ENCODE data around the gene RFX8. TPM values are rescaled to one million over a fixed set of nuclear protein-coding genes. Genes with fewer than 3 reads are reported as not detected.

The RFX8 gene
- total RNA-seq, 1 donor from 2014 or later = not detected

- Mint-ChIP-seq H3K4me1 (ENCODE audit: low read depth) (no peaks in the 10 kb centered on the region), H3K36me3 (ENCODE audit: insufficient read depth) (no peaks in the 10 kb centered on the region), H3K27ac (no peak overlapping the region), H3K9me3 (ENCODE audit: low read depth) (peaks cover 5% of the 10 kb centered on the region), H3K27me3 (peaks cover 25% of the 10 kb centered on the region), H3K4me3 (ENCODE audit: low read depth) (no peak overlapping the region)
- TF ChIP-seq, protein P1, sequence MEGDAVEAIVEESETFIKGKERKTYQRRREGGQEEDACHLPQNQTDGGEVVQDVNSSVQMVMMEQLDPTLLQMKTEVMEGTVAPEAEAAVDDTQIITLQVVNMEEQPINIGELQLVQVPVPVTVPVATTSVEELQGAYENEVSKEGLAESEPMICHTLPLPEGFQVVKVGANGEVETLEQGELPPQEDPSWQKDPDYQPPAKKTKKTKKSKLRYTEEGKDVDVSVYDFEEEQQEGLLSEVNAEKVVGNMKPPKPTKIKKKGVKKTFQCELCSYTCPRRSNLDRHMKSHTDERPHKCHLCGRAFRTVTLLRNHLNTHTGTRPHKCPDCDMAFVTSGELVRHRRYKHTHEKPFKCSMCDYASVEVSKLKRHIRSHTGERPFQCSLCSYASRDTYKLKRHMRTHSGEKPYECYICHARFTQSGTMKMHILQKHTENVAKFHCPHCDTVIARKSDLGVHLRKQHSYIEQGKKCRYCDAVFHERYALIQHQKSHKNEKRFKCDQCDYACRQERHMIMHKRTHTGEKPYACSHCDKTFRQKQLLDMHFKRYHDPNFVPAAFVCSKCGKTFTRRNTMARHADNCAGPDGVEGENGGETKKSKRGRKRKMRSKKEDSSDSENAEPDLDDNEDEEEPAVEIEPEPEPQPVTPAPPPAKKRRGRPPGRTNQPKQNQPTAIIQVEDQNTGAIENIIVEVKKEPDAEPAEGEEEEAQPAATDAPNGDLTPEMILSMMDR (IDR thresholded peaks at IDR 0.05; ENCODE audit: unreplicated experiment) = no peak
- DNase-seq (ENCODE audit: low spot score, unreplicated experiment) = no peak
Observed at GRCh38 chr2:101372792-101373191, 102.1 kb downstream of the RFX8 start.

GRCh38 chr2:101371636-101372035 lies 103.3 kb downstream of the RFX8 start:
- Mint-ChIP-seq H3K9me3 (ENCODE audit: low read depth) (peaks cover 5% of the 10 kb centered on the region), H3K27me3 (peaks cover 22% of the 10 kb centered on the region), H3K4me1 (ENCODE audit: low read depth) (no peaks in the 10 kb centered on the region), H3K4me3 (ENCODE audit: low read depth) (no peak overlapping the region), H3K27ac (no peak overlapping the region), H3K36me3 (ENCODE audit: insufficient read depth) (no peaks in the 10 kb centered on the region)
- no peak for DNase-seq (ENCODE audit: low spot score, unreplicated experiment)
- TF ChIP-seq, protein P1 (IDR thresholded peaks at IDR 0.05; ENCODE audit: unreplicated experiment) = no peak

DNA sequence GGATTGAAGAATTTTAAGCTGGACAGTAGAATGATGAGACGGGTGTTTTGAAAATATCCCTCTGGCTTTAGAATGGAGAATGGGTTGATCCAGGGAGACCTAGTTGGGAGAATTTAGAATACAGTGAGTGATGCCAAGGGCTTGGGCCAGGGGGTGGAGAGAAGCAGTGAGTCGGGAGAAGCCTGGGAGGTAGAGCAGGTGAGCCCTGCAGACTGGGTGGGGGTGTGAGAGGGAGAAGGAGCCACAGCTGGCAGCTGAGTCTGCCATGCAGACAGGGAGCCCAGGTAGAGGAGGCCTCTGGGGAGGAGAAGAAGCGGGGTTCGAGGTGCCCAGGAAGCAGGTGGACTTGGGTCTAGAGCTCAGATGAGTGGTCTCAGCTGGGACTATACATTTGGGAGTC lies 105.8 kb downstream of the RFX8 start:
- H3K9me3 Mint-ChIP-seq (ENCODE audit: low read depth) = peaks cover 5% of the 10 kb centered on the region
- H3K36me3 Mint-ChIP-seq (ENCODE audit: insufficient read depth) = no peaks in the 10 kb centered on the region
- no peak overlapping the region for H3K27ac Mint-ChIP-seq
- DNase-seq (ENCODE audit: low spot score, unreplicated experiment) = no peak
- H3K4me3 Mint-ChIP-seq (ENCODE audit: low read depth) = no peak overlapping the region
- TF ChIP-seq, protein P1 (IDR thresholded peaks at IDR 0.05; ENCODE audit: unreplicated experiment) = no peak
- peaks cover 38% of the 10 kb centered on the region for H3K27me3 Mint-ChIP-seq
- H3K4me1 Mint-ChIP-seq (ENCODE audit: low read depth) = no peaks in the 10 kb centered on the region

GRCh38 chr2:101368376-101368775 lies 106.5 kb downstream of the RFX8 start:
- H3K36me3 Mint-ChIP-seq (ENCODE audit: insufficient read depth) = no peaks in the 10 kb centered on the region
- H3K4me1 Mint-ChIP-seq (ENCODE audit: low read depth) = no peaks in the 10 kb centered on the region
- no peak for DNase-seq (ENCODE audit: low spot score, unreplicated experiment)
- no peak overlapping the region for H3K27ac Mint-ChIP-seq
- H3K9me3 Mint-ChIP-seq (ENCODE audit: low read depth) = peaks cover 5% of the 10 kb centered on the region
- TF ChIP-seq, protein P1 (IDR thresholded peaks at IDR 0.05; ENCODE audit: unreplicated experiment) = no peak
- no peak overlapping the region for H3K4me3 Mint-ChIP-seq (ENCODE audit: low read depth)
- H3K27me3 Mint-ChIP-seq = peaks cover 43% of the 10 kb centered on the region

- H3K27me3 Mint-ChIP-seq = peaks cover 45% of the 10 kb centered on the region
- H3K27ac Mint-ChIP-seq = no peak overlapping the region
Observed at GRCh38 chr2:101367508-101367907, 107.4 kb downstream of the RFX8 start.

More at GRCh38 chr2:101367508-101367907, 107.4 kb downstream of the RFX8 start:
- TF ChIP-seq, protein P1 (IDR thresholded peaks at IDR 0.05; ENCODE audit: unreplicated experiment) = no peak
- Mint-ChIP-seq H3K4me3 (ENCODE audit: low read depth) (no peak overlapping the region), H3K9me3 (ENCODE audit: low read depth) (peaks cover 2% of the 10 kb centered on the region), H3K4me1 (ENCODE audit: low read depth) (no peaks in the 10 kb centered on the region), H3K36me3 (ENCODE audit: insufficient read depth) (no peaks in the 10 kb centered on the region)
- no peak for DNase-seq (ENCODE audit: low spot score, unreplicated experiment)

Measured in progenitor cell of endocrine pancreas (in vitro differentiated cells).